HFF-Myc (cell line): ENCODE data around the gene ZNF814.

Experiments used
- DNase-seq: peaks from one replicate; pipeline ENCODE4 v3.0.0-alpha.2; 2011; ENCODE audit warnings: low read depth; ENCODE audit errors: extremely low read depth
- H3K4me3 ChIP-seq: replicated peaks from 2 replicates; pipeline ENCODE4 v1.5.1; 2011; ENCODE audit warnings: low read depth, mild to moderate bottlenecking, control low read depth, low read length
- CTCF ChIP-seq: IDR thresholded peaks from 2 replicates; pipeline ENCODE4 v1.5.1; 2012; ENCODE audit warnings: mild to moderate bottlenecking, low read depth, low read length, control low read depth; ENCODE audit errors: missing control alignments

ZNF814 gene

GRCh38 chr19:57807541-57807940 is 81.3 kb downstream of the ZNF814 start:
- no peak for TF ChIP-seq CTCF
- H3K4me3 ChIP-seq: no peak overlapping the region
- no peak for DNase-seq

GRCh38 chr19:57803594-57804325 is 85.1 kb downstream of the ZNF814 start:
- TF ChIP-seq CTCF: no peak
- H3K4me3 ChIP-seq: peak overlapping the region; percentile 58
- DNase-seq: peak; percentile 48

- no peak for TF ChIP-seq CTCF
- peak overlapping the region; percentile 58 for H3K4me3 ChIP-seq
- no peak for DNase-seq
These were observed 85.6 kb downstream of the ZNF814 start for GRCh38 chr19:57803265-57803593.

- DNase-seq: no peak
- TF ChIP-seq CTCF: no peak
These were observed 86.6 kb downstream of the ZNF814 start for GRCh38 chr19:57802269-57802668.

GRCh38 chr19:57800696-57801095 is 88.1 kb downstream of the ZNF814 start:
- H3K4me3 ChIP-seq: no peak overlapping the region
- no peak for DNase-seq
- TF ChIP-seq CTCF: no peak

More at GRCh38 chr19:57802269-57802668, 86.6 kb downstream of the ZNF814 start:
- H3K4me3 ChIP-seq: no peak overlapping the region
